GM20431 (cell line): ENCODE results near the gene PLA2G1B.

ENCODE experiments used
- in situ Hi-C: fragments of 300-500 bp; cut with MseI, MboI; formaldehyde crosslinking; loops from one replicate; pipeline ENCODE4 v1.15.0; 2020; ENCODE audit warnings: low sequenced_read_pairs; ENCODE audit not compliant: unreplicated experiment

Gene PLA2G1B

GRCh38 chr12:120327593-120327992 is at the start of gene PLA2G1B:
PLA2G1B (minus strand) TSS chr12:120327779; CDS start chr12:120327753, 26 bp downstream.
- in situ Hi-C loops: no loop called here

- in situ Hi-C loops: no loop called here
Observed at GRCh38 chr12:120376934-120377572, 49.5 kb upstream of the PLA2G1B start.

GRCh38 chr12:120376416-120376815 is 48.8 kb upstream of the PLA2G1B start:
- in situ Hi-C loops: no loop called here

- in situ Hi-C loops: no loop called here
Observed at GRCh38 chr12:120376009-120376408, 48.4 kb upstream of the PLA2G1B start.

GRCh38 chr12:120373683-120374082 is 46.1 kb upstream of the PLA2G1B start:
- in situ Hi-C loops: no loop called here

DNA sequence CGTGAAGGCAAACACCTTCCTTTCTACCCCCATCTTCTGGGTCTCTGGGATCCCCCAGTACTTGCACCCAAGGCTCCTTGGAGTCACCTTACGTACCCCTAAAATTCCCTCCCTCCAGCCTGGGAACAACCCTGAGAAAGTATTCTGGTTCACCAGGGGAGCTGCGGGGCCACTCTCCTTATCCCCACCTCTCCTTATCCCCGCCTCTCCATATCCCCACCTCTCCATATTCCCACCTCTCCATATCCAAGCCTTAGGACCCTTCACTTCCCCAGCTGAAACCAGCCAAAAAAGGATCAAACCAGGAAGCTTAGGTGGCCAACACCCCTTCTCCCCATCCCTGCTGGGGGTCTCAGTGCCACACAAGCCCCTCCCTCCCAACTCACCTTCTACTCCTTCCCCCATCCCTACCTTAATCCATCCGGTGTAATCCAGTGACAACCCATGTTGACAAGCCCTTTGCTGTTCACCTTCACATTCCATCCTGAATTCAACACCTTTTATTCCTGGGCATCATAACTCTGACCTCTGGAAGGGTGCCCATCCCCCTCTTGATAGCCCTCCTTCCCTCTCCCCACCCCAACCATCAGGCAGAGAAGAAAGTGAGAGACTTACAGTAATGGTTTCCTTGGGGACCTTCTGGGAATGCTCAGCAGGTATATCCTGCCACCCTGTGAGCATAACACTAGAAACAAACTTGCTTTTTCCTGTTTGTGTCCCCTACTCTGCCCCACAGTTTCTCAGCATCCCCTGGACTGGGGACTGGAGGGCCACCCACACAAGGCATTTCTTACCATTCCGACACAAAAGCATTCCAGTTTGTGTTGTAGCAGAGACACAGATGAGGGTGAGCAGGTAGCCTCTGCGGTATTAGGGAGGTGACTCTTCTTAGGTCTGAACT is 43.0 kb upstream of the PLA2G1B start:
- in situ Hi-C loops: no loop called here

GRCh38 chr12:120369603-120370342 is 42.2 kb upstream of the PLA2G1B start:
- in situ Hi-C loops: no loop called here

- in situ Hi-C loops: no loop called here
Observed at GRCh38 chr12:120368789-120369602, 41.4 kb upstream of the PLA2G1B start, which contains the start of gene MSI1. MSI1 (minus strand) TSS chr12:120369164; CDS start chr12:120369091, 73 bp downstream.

DNA sequence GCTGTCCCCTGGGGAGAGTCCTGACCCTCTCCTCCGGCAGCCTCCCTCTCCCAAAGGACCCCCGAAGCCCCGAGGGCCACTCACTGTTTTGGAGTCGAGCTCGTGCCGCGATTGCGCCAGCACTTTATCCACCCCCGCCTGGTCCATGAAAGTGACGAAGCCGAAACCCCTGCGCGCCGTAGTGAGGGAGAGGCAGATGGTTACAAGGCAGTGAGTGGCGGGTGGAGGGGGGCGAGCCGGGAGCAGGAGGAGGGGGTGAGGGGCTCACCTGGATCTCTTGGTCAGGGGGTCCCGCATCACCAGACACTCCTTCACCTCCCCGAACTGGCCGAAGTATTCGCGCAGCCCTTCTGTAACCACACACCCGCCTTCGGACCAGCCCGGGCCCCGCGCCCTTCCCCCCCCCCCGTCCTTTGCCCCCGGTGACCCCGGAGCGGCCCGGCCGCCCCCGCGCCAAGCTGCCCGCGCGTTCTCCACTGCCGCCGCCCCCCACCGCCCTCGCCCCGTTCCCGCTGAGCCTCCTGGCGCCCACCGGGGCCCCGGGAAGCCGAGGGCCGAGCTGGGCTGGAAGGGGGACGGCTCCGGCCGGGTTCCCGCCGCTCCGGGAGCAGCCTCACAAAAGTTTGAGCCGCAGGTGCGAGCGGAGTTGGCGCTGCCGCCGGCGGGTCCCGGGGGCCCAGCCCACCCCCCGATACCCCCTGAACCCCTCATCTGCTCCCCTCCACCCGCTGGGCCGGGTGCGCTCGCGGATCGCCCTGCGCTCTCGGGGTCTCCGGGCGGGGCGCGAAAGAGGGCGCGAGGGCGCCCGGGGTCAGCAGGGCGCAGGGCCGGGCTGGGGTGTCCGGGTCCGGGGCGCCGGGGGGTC is 40.6 kb upstream of the PLA2G1B start:
- in situ Hi-C loops: no loop called here

DNA sequence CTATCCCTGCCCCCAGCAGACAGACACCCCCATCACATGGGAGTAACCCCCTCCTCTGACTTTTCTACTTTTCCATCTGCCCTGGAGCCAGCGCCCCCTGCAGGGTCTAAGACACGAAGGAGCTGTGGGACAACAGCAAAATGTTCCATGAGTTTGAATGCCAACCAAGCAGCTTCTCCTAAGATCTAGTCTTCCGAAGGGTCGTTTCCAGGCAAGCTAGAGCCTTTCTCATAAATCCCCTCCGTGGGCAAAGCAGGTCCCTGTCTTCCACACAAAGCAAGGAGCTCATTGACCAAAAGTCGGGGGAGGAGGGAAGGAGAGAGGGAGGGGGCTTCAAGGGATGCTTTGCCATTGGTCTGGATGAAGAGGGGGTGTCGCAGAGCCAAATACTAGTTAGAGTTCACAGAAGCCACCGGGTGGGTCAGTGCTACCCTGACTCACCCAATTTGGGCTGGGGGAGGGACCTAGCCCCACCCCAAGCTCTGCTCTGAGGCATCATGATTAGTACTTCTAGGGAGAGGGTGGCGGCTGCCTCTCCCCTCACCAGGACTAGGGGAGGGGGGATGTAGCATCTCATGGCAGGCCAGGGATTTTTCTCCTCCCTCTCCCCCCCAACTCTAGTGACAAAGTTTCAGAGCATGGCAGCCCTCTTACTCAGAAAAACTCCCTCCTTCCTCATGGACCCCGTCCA is 39.8 kb upstream of the PLA2G1B start:
- in situ Hi-C loops: no loop called here

DNA sequence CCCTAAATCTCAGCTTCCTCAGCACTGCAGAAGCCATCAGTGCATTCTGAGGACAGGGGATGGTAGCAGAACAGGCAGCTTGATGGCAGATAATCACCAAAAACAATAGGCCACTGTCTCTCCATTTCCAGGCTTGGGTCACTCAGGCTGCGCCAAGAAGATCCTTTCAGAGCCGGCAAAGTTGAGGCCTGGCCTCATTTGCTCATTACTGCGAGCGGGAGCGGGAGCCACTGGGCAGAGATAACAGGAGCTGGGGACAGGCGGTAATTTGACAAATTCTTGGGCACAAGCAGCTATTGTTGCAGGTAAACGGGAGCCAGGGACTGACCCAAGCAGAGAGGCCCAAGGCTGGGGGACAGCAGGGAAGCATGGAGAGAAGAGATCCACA is 39.3 kb upstream of the PLA2G1B start:
- in situ Hi-C loops: no loop called here

- in situ Hi-C loops: no loop called here
Observed at GRCh38 chr12:120366341-120366705, 38.7 kb upstream of the PLA2G1B start.

DNA sequence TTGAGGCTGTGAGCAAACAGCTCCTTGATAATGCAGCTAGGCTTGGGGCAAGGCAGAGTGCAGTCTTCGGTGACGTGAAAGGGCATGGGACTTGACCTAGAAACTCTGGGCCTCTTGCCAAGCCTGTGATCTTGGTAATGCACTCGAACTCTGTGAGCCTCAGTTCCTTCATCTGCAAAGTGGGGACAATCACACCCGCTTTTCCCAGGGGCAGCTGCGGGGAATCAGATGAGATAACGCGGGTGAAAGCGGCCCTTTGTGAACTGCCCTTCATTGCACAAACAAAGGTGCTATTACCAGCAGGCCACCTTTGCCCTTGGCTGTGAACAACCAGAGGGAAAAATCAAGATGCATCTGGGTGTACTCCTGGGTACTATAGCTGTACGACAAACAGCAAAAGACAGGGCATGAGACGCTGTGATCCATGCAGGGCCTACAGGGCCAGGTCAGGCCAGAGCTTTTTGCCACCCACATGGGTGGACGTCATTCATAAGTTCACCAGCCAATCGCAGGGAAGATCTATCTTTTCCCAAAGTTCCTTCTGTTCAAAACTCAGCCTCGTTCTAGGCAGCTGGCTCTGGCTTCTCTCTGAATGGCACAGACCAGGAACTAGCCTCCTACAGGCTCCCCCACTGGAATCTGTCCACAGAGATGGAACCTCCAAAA is 38.2 kb upstream of the PLA2G1B start:
- in situ Hi-C loops: no loop called here

- in situ Hi-C loops: no loop called here
Observed at GRCh38 chr12:120364487-120364886, 36.9 kb upstream of the PLA2G1B start.

- in situ Hi-C loops: no loop called here
Observed at GRCh38 chr12:120363274-120363855, 35.8 kb upstream of the PLA2G1B start.

DNA sequence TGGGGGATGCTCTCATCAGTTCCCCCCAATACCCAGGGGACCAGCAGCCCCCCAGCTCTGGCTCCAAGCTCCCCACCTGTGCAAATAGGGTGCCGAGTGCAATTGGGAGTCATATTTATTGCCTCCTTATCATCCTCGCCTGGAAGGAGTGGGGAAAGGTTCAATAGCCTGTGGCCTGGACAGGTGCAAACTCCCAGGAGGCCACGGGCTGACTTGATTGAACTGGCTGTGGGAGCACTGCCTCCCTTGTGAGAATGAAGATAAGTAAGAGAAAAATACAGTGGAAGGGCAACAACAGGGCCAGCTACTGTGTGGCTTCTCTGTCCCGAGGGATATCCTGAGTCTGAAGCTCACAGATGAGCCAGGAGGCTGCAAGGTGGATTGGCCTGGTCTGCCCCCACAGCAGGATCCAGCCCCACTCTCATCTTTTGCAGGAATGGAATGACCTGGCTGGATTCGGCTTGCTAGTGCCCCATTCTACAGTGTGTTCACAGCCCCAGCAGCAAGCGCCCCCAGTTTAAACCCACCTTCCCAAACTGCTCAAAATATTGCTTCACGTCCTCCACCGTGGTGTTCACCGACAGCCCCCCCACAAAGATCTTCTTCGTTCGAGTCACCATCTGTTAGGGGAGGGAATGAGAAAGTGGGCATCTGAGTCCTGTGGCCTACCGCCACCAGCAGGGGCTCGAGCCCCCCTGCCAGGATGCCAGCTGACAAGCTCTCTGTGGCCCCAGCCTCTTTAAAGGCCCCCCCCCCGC is 35.1 kb upstream of the PLA2G1B start:
- in situ Hi-C loops: no loop called here
